ENCODE measurements around the gene LRRN2. TPM values are rescaled to one million over a fixed set of nuclear protein-coding genes. Genes with fewer than 3 reads are reported as not detected.
A peak's percentile ranks its signal among the peaks of the same experiment; 100 is the strongest.

The LRRN2 gene
- total RNA-seq, 1 experiment from 2014 or later: 4.6 TPM

DNA sequence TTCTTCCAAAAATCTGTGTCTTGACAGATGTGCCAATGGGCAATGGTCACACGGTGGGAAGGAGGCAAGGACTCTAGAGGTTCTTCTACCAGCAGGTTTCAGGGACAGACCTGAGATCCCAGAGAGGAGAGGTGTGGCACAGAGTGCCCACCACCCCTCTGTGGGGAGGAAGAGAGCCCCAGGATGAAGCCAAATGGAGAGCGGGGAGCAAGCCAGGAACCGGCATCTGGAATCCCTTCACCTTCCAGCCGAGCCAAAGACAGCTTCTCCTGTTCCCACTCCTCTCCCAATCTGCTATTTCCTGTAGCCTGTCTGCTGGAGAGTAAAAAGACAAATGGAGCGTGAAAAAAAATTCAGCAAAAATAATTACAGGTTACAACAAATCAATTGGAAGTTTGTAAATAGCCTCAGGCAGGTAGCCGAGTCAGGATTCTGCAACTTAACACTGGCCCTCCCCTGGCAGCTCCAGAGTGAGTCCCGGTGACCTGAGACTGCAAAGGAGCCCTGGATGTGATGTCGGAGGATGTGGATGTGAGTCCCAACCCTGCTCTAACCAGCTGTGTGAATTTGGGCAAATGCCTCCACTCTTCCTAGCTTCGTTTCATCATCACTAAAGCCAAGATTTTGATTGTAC lies 45.4 kb upstream of the LRRN2 start:
- no peaks in the 10 kb centered on the region for H4K20me1 ChIP-seq (ENCODE audit: insufficient read depth)
- peak in 1 of 2 experiments; percentile 70 for DNase-seq
- no peak overlapping the region for H2AFZ ChIP-seq
- H3K9me2 ChIP-seq (ENCODE audit: insufficient read depth): no peaks in the 10 kb centered on the region
- no peaks in the 10 kb centered on the region for H3K79me2 ChIP-seq (ENCODE audit: low read depth)
- peak overlapping the region; percentile 63 for H3K4me2 ChIP-seq
- 0 out of 2 replicates have a peak, but pooled peaks cover 9% of the 10 kb centered on the region for H3K27me3 ChIP-seq (ENCODE audit: insufficient read depth, low read depth)
- H3K4me1 ChIP-seq (replicated peaks; ENCODE audit: insufficient read depth): peaks cover 39% of the 10 kb centered on the region
- H3K36me3 ChIP-seq (ENCODE audit: low read depth): no peaks in the 10 kb centered on the region
- no peaks in the 10 kb centered on the region for H3K9me3 ChIP-seq (ENCODE audit: insufficient read depth, low read depth)
- no peak for TF ChIP-seq EZH2 (IDR thresholded peaks at IDR 0.05; ENCODE audit: low read depth)
- intact Hi-C loops (cut with micrococcal nuclease; ENCODE audit: unreplicated experiment): no loop called here
- H3F3A ChIP-seq (ENCODE audit: insufficient read depth, low read depth): peaks cover 16% of the 10 kb centered on the region; the same call in 1 of the 2 replicates
- no peak overlapping the region for H3K4me3 ChIP-seq
- no TSS peak for BruUV-seq (replicated peaks)
- H3K27ac ChIP-seq: no peak overlapping the region
- POLR2A ChIA-PET (ENCODE audit: unreplicated experiment): no interaction called here
- CTCF ChIA-PET: interaction anchor here (0.5 kb wide), 1 partner anchor 216 kb away, joined by 6 read pairs; no protein-coding TSS in a partner anchor

DNA sequence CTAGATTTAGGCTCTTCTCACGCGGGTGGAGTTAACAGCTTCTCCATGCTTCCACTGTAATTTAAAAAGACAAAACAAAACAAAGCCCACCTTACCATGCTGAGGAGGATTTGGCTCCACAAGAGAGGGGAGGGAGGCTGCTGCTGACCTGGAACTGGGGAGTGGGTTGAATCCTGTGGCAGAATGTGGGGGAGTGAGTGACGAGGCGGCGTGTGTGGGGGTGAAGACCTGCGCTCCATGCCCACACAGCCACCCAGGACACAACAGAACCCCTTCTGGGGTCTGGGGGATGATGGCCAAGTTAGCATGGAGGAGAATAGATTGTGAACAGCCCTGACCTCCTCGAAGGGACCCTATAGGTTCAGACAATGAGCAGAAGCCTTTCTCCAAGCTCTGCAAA lies 44.0 kb upstream of the LRRN2 start:
- no peak overlapping the region for H2AFZ ChIP-seq
- peaks cover 21% of the 10 kb centered on the region; the same call in 1 of the 2 replicates for H3F3A ChIP-seq (ENCODE audit: insufficient read depth, low read depth)
- H3K4me3 ChIP-seq: no peak overlapping the region
- ChIA-PET POLR2A (ENCODE audit: unreplicated experiment) (no interaction called here), CTCF (interaction anchor here (0.7 kb wide), 1 partner anchor 78 kb away, joined by 5 read pairs; no protein-coding TSS in a partner anchor)
- H3K79me2 ChIP-seq (ENCODE audit: low read depth): no peaks in the 10 kb centered on the region
- peaks cover 45% of the 10 kb centered on the region for H3K4me1 ChIP-seq (replicated peaks; ENCODE audit: insufficient read depth)
- TF ChIP-seq, protein P1, sequence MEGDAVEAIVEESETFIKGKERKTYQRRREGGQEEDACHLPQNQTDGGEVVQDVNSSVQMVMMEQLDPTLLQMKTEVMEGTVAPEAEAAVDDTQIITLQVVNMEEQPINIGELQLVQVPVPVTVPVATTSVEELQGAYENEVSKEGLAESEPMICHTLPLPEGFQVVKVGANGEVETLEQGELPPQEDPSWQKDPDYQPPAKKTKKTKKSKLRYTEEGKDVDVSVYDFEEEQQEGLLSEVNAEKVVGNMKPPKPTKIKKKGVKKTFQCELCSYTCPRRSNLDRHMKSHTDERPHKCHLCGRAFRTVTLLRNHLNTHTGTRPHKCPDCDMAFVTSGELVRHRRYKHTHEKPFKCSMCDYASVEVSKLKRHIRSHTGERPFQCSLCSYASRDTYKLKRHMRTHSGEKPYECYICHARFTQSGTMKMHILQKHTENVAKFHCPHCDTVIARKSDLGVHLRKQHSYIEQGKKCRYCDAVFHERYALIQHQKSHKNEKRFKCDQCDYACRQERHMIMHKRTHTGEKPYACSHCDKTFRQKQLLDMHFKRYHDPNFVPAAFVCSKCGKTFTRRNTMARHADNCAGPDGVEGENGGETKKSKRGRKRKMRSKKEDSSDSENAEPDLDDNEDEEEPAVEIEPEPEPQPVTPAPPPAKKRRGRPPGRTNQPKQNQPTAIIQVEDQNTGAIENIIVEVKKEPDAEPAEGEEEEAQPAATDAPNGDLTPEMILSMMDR (conservative IDR thresholded peaks at IDR 0.05): no peak
- TF ChIP-seq EZH2 (IDR thresholded peaks at IDR 0.05; ENCODE audit: low read depth): no peak
- H3K4me2 ChIP-seq: no peak overlapping the region
- H4K20me1 ChIP-seq (ENCODE audit: insufficient read depth): no peaks in the 10 kb centered on the region
- intact Hi-C loops (cut with micrococcal nuclease; ENCODE audit: unreplicated experiment): no loop called here
- H3K36me3 ChIP-seq (ENCODE audit: low read depth): no peaks in the 10 kb centered on the region
- no peaks in the 10 kb centered on the region for H3K9me2 ChIP-seq (ENCODE audit: insufficient read depth)
- BruUV-seq (replicated peaks): no TSS peak
- no peak overlapping the region for H3K27ac ChIP-seq
- DNase-seq: no peak
- no peaks in the 10 kb centered on the region for H3K9me3 ChIP-seq (ENCODE audit: insufficient read depth, low read depth)
- H3K27me3 ChIP-seq (ENCODE audit: insufficient read depth, low read depth): 0 out of 2 replicates have a peak, but pooled peaks cover 1% of the 10 kb centered on the region

DNA sequence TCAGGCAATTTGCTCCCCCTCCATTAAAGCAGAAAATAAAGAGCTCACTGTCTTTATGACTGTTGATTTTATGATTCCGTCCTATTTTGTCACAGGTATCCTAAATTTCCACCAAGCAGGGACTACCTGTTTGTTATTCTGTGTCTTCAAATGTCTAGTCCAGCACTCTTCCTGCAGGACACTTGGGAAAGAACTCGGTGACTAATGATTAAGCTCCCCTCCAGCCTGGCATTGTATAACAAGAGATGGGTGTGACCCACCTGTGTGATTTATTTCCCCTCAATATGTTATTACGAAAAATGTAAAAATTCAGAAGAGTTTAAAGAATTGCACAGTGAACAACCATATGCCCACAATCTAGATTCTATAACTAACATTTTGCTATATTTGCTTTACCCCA lies 42.9 kb upstream of the LRRN2 start:
- Histone ChIP-seq H4K20me1 (ENCODE audit: insufficient read depth) (no peaks in the 10 kb centered on the region), H3F3A (ENCODE audit: insufficient read depth, low read depth) (peaks cover 21% of the 10 kb centered on the region; the same call in 1 of the 2 replicates), H3K27me3 (ENCODE audit: insufficient read depth, low read depth) (no peaks in the 10 kb centered on the region), H3K27ac (no peak overlapping the region), H3K4me3 (no peak overlapping the region), H3K79me2 (ENCODE audit: low read depth) (no peaks in the 10 kb centered on the region), H3K9me2 (ENCODE audit: insufficient read depth) (no peaks in the 10 kb centered on the region), H3K36me3 (ENCODE audit: low read depth) (no peaks in the 10 kb centered on the region), H2AFZ (no peak overlapping the region), H3K9me3 (ENCODE audit: insufficient read depth, low read depth) (no peaks in the 10 kb centered on the region), H3K4me2 (no peak overlapping the region; the same call in 1 of the 2 replicates), H3K4me1 (replicated peaks; ENCODE audit: insufficient read depth) (peaks cover 45% of the 10 kb centered on the region)
- TF ChIP-seq, protein P1 (conservative IDR thresholded peaks at IDR 0.05): no peak
- no peak for TF ChIP-seq EZH2 (IDR thresholded peaks at IDR 0.05; ENCODE audit: low read depth)
- POLR2A ChIA-PET (ENCODE audit: unreplicated experiment): interaction anchor here (0.6 kb wide), 1 partner anchor 348 kb away, joined by 6 read pairs; no protein-coding TSS in a partner anchor
- intact Hi-C loops (cut with micrococcal nuclease; ENCODE audit: unreplicated experiment): no loop called here
- no TSS peak for BruUV-seq (replicated peaks)
- CTCF ChIA-PET: no interaction called here
- no peak for DNase-seq

All from PC-9 (cell line).